Motor neuron (in vitro differentiated cells): ENCODE measurements around the gene NQO2. TPM values are rescaled to one million over a fixed set of nuclear protein-coding genes. Genes with fewer than 3 reads are reported as not detected.
"Not testable (repeated sequence)": the region's sequence is repeated elsewhere in the genome, so short reads cannot be mapped to it uniquely, and the experiment has no call there.

Experiments
- ATAC-seq, 8 experiments: fragments of 200-7000 bp; cut with Tn5 transposase; replicated peaks in 6 of 8; 2 replicates each; pipeline ENCODE4 v1.8.0; 2021; ENCODE audit warnings: mild to moderate bottlenecking in 8 of 8, moderate library complexity in 8 of 8
- H3K27ac ChIP-seq, 2 donors: fragments of 250-450 bp; sonication (Bioruptor Pico); 2 replicates each; pipeline ENCODE4 v1.9.0; 2021; ENCODE audit warnings: antibody characterized with exemption in 2 of 2, mild to moderate bottlenecking in 2 of 2, moderate library complexity in 1 of 2
- H3K4me1 ChIP-seq, 2 donors: fragments of 250-450 bp; sonication (Bioruptor Pico); replicated peaks in 1 of 2; 2 replicates each; pipeline ENCODE4 v1.6.1; 2021; ENCODE audit warnings: antibody characterized with exemption in 2 of 2, mild to moderate bottlenecking in 2 of 2, moderate library complexity in 1 of 2
- H3K4me3 ChIP-seq, 5 donors: fragments of 250-450 bp; sonication (Bioruptor Pico); 2 replicates each; pipeline ENCODE4 v1.9.0; 2021; ENCODE audit warnings: antibody characterized with exemption in 5 of 5, mild to moderate bottlenecking in 5 of 5, moderate library complexity in 4 of 5
- WGBS, 10 experiments: fragments of 450-650 bp; shearing (Covaris generic); methylation state at CpG; one replicate each; pipeline ENCODE4 v1.0.0; 2022; 5-methylcytosine and 5-hydroxymethylcytosine counted together
- in situ Hi-C, 9 experiments: fragments of 400-800 bp; cut with MboI; loops; one replicate each; pipeline ENCODE4 v1.15.0; 2021; ENCODE audit warnings: low sequenced_read_pairs in 9 of 9, low pct_unique_long_range_greater_than_20kb in 2 of 9; ENCODE audit not compliant: unreplicated experiment in 9 of 9
- total RNA-seq, 8 experiments: library from RNA; unstranded; fragments of 300-600 nt; gene quantifications; 2 replicates each; pipeline versions ENCODE4 v1.2.3 to v1.2.4, GENCODE V29; 2022

NQO2 gene
- total RNA-seq, 8 experiments from 2014 or later: 13.8 to 35.4 (median 21.6) TPM

DNA sequence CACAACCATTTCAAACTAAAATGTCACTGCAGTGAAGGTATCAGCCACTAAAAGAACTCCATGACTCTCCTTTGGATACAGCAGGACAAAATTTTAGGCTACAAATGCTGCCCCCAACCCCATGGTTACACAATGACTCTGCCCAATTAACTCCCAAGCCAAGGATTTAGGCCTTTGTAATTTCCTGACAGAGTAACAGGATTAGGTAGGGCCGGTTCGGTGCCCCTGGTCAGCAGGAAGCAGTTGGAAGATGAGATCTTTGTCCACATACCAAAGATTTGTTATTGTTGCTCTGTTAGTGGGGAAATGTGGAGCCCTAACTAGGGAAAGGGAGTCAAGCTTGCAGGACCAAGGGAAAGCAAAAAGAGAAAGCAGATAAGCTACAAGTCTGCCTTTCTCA lies 41.9 kb downstream of the NQO2 start:
- 10 to 100% (median 65%) methylated on average over 1 to 2 of the region's 2 CpGs; no CpG with 5 or more reads in 5 of the 10 experiments for WGBS, 10 experiments
- no peak for ATAC-seq
- H3K27ac ChIP-seq: no peak overlapping the region

DNA sequence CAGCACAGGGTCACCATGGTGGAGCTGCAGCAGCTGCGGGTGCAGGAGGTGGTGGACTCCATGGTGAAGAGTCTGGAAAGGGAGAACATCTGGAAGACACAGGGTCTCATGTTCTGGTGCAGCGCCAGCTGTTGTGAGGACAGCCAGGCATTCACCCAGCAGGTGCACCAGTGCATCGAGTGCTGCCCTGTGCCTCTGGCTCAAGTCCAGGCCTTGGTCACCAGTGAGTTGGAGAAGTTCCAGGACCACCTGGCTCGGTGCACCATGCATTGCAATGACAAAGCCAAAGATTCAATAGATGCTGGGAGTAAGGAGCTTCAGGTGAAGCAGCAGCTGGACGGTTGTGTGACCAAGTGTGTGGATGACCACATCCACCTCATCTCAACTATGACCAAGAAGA lies 45.7 kb downstream of the NQO2 start:
- Histone ChIP-seq H3K27ac (no peak overlapping the region), H3K4me3 (no peak overlapping the region), H3K4me1 (no peaks in the 10 kb centered on the region)
- in situ Hi-C loops: no loop called here
- ATAC-seq: no peak
- 40 to 100% (median 86%) methylated on average over 1 to 5 of the region's 5 CpGs; no CpG with 5 or more reads in 3 of the 10 experiments for WGBS, 10 experiments

More for the DNA sequence above, 41.9 kb downstream of the NQO2 start:
- Histone ChIP-seq H3K4me1 (peaks cover 0 to 3% of the 10 kb centered on the region in 2 donors), H3K4me3 (no peak overlapping the region)
- in situ Hi-C loops: no loop called here

DNA sequence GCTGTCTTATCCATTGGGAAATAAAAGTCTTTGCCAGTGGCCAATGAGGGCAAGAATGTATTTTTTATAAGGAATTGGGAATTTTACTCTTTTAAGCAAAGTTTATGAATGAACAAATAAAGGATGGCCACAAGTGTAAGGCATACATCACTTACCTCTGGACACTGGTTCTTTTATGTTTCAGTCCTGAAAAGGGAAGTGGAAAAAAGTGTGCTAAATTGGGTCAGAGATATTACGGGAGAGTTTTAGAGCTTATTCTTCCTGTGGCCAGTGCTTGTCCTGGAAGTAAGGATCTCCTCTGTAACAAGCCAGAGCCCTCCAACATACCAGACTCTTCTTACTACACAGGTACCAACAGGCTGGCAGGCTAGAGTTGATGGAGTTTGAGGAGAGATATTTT lies 46.1 kb downstream of the NQO2 start:
- H3K27ac ChIP-seq: no peak overlapping the region
- H3K4me1 ChIP-seq: no peaks in the 10 kb centered on the region
- no peak for ATAC-seq
- 43 to 100% (median 100%) methylated on average over 1 of the region's 1 CpG; no CpG with 5 or more reads in 2 of the 10 experiments for WGBS, 10 experiments
- no peak overlapping the region for H3K4me3 ChIP-seq
- in situ Hi-C loops: no loop called here

GRCh38 chr6:3046295-3046694 lies 46.6 kb downstream of the NQO2 start:
- ATAC-seq: peak in 5 of 8 experiments; percentile 55 to 100 (median 75)
- no peak overlapping the region for H3K27ac ChIP-seq
- no peaks in the 10 kb centered on the region for H3K4me1 ChIP-seq
- in situ Hi-C loops: no loop called here
- no peak overlapping the region for H3K4me3 ChIP-seq
- WGBS, 10 experiments: 30 to 90% (median 74%) methylated on average over 1 to 3 of the region's 3 CpGs; no CpG with 5 or more reads in 2 of the 10 experiments

DNA sequence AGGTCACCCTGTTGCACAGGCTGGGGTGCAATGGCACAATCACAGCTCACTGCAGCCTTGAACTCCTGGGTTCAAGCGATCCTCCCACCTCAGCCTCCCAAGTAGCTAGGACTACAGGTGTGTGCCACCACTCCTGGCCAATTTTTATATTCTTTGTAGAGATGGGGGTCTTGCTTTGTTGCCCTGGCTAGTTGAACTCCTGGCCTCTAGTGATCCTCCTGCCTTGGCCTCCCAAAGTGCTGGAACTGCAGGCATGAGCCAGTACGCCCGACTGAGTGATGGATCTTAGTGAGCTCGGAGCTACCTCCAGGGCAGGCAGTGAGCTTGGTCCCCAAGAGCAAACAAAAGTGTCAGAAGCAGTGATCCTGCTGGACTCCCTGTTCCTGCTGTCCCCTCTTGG lies 48.3 kb downstream of the NQO2 start:
- H3K4me3 ChIP-seq, ATAC-seq, H3K27ac ChIP-seq, H3K4me1 ChIP-seq, in situ Hi-C loops: not testable (repeated sequence)
- WGBS, 10 experiments: 80 to 100% (median 100%) methylated on average over 1 to 3 of the region's 4 CpGs; no CpG with 5 or more reads in 1 of the 10 experiments

- Histone ChIP-seq H3K27ac (no peak overlapping the region), H3K4me3 (no peak overlapping the region), H3K4me1 (peaks cover 0 to 15% of the 10 kb centered on the region in 2 donors)
- 53 to 89% (median 73%) methylated on average over 4 to 13 of the region's 17 CpGs; no CpG with 5 or more reads in 4 of the 10 experiments for WGBS, 10 experiments
- ATAC-seq: no peak
- in situ Hi-C loops: loop anchor here in 3 of 9 experiments (10.0 kb wide), 1 partner anchor 58 kb away; the partner anchor contains the start of gene NQO2 (in 3 of the 3)
These were observed 53.0 kb downstream of the NQO2 start for GRCh38 chr6:3052481-3053230.

DNA sequence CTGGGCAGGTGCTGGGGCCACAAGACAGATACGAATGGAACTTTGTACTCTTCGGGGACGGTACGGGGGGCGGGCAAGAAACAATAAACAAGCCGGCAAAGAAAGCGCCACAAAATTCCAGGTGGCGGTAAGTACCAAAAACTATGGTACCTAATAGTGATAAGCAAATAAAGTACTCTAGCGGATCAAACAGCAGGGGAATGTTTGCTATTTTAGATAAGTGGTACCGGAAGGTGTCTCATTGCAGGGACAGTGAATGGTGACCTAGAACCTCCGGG lies 53.5 kb downstream of the NQO2 start:
- WGBS, 10 experiments: 60 to 100% (median 80%) methylated on average over 1 to 8 of the region's 11 CpGs; no CpG with 5 or more reads in 5 of the 10 experiments
- no peak overlapping the region for H3K27ac ChIP-seq
- H3K4me3 ChIP-seq: peak overlapping the region in 3 of 5 donors; percentile 35 to 39 (median 35)
- no peak for ATAC-seq
- peaks cover 0 to 15% of the 10 kb centered on the region in 2 donors for H3K4me1 ChIP-seq
- in situ Hi-C loops: loop anchor here in 3 of 9 experiments (10.0 kb wide), 1 partner anchor 58 kb away; the partner anchor contains the start of gene NQO2 (in 3 of the 3)

GRCh38 chr6:3054229-3055157 lies 54.8 kb downstream of the NQO2 start:
- H3K27ac ChIP-seq: not testable (repeated sequence)
- in situ Hi-C loops: loop anchor here in 3 of 9 experiments (10.0 kb wide), 1 partner anchor 60 kb away; the partner anchor contains the start of gene NQO2 (in 3 of the 3)
- 0 to 60% (median 20%) methylated on average over 1 to 14 of the region's 27 CpGs for WGBS, 10 experiments

DNA sequence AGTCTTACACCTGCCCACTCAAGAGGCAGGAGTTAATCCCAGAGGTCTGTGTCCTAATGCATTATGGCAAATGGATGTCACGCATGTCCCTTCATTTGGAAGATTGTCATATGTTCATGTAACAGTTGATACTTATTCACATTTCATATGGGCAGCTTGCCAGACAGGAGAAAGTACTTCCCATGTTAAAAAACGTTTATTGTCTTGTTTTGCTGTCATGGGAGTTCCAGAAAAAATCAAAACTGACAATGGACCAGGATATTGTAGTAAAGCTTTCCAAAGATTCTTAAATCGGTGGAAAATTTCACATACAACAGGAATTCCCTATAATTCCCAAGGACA lies 55.4 kb downstream of the NQO2 start:
- H3K27ac ChIP-seq: not testable (repeated sequence)

More at GRCh38 chr6:3054229-3055157, 54.8 kb downstream of the NQO2 start:
- H3K4me3 ChIP-seq: peak overlapping the region in 3 of 5 donors; percentile 35 to 39 (median 35)
- ATAC-seq: peak; percentile 3 to 53 (median 47)
- H3K4me1 ChIP-seq: peaks cover 0 to 15% of the 10 kb centered on the region in 2 donors

GRCh38 chr6:3057063-3057770 lies 57.5 kb downstream of the NQO2 start:
- in situ Hi-C loops: loop anchor here in 3 of 9 experiments (10.0 kb wide), 1 partner anchor 62 kb away; the partner anchor contains the start of gene NQO2 (in 3 of the 3)
- 13 to 90% (median 76%) methylated on average over 2 to 11 of the region's 11 CpGs for WGBS, 10 experiments
- Histone ChIP-seq H3K4me1 (peaks cover 0 to 15% of the 10 kb centered on the region in 2 donors), H3K27ac (no peak overlapping the region), H3K4me3 (no peak overlapping the region)
- ATAC-seq: no peak

More for the DNA sequence above, 55.4 kb downstream of the NQO2 start:
- 0 to 88% (median 70%) methylated on average over 1 to 3 of the region's 3 CpGs; no CpG with 5 or more reads in 3 of the 10 experiments for WGBS, 10 experiments
- H3K4me1 ChIP-seq: peaks cover 0 to 15% of the 10 kb centered on the region in 2 donors
- in situ Hi-C loops: loop anchor here in 3 of 9 experiments (10.0 kb wide), 1 partner anchor 60 kb away; the partner anchor contains the start of gene NQO2 (in 3 of the 3)
- not testable (repeated sequence) for H3K4me3 ChIP-seq, ATAC-seq

- H3K4me3 ChIP-seq: no peak overlapping the region
- peaks cover 0 to 15% of the 10 kb centered on the region in 2 donors for H3K4me1 ChIP-seq
- in situ Hi-C loops: loop anchor here in 3 of 9 experiments (10.0 kb wide), 1 partner anchor 64 kb away; the partner anchor contains the start of gene NQO2 (in 3 of the 3)
- no peak overlapping the region for H3K27ac ChIP-seq
- 0 to 100% (median 77%) methylated on average over 1 to 2 of the region's 2 CpGs for WGBS, 10 experiments
- no peak for ATAC-seq
These were observed 59.3 kb downstream of the NQO2 start for GRCh38 chr6:3058957-3059356.

DNA sequence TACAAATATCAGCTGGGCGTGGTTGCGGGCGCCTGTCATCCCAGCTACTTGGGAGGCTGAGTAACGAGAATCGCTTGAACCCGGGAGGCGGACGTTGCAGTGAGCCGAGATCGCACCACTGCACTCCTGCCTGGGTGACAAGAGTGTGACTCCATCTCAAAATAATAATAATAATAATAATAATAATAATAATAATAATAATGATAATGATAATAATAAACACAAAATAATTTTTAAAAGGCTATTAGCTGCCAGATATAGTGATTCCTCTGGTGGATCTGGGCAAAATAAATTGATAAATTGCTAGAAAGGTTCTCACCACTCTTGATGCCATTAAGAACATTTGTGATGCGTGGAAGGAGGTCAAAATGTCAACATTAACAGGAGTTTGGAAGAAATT lies 60.4 kb downstream of the NQO2 start:
- in situ Hi-C loops, H3K4me1 ChIP-seq, ATAC-seq, H3K4me3 ChIP-seq, H3K27ac ChIP-seq: not testable (repeated sequence)
- 86 to 100% (median 95%) methylated on average over 1 to 11 of the region's 11 CpGs; no CpG with 5 or more reads in 1 of the 10 experiments for WGBS, 10 experiments
